ENCODE results near the gene FOXO3.

The FOXO3 gene

GRCh38 chr6:108707328-108707976 is 146.7 kb downstream of the FOXO3 start:
- TF ChIP-seq CTCF (conservative IDR thresholded peaks at IDR 0.05; ENCODE audit: low read depth), result no peak
- H3K27ac ChIP-seq, result no peak overlapping the region
- POLR2A ChIA-PET (ENCODE audit: low non-redundant PET), result no interaction called here
- CTCF ChIA-PET, result no interaction called here
- no peak for DNase-seq (ENCODE audit: low spot score)

DNA sequence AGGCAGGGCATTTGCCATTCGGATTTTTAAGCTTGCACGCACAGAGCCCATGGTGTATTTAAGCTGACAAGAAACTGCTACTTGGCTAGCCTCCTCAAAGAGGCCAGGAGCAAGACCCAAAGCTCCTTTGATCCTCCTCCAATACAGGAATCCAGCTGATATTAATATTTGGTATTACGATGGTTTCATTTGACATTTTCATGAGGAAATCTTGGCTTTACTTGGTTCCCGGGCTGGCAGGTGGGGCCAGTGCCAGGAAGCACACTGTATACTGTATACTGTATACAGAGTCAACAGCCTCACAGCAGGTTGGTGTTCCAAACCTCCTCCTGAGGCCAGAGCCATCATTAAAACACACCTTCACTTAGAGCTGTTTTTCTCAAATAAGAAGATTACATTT is 149.3 kb downstream of the FOXO3 start:
- ChIA-PET POLR2A (ENCODE audit: low non-redundant PET) (interaction anchor here (0.6 kb wide), 1 partner anchor 8 kb away, joined by 3 read pairs; no protein-coding TSS in a partner anchor), CTCF (interaction anchor here (0.6 kb wide), 1 partner anchor 493 kb away, joined by 3 read pairs; no protein-coding TSS in a partner anchor)
- H3K27ac ChIP-seq, result no peak overlapping the region
- no peak for DNase-seq (ENCODE audit: low spot score)
- no peak for TF ChIP-seq CTCF (conservative IDR thresholded peaks at IDR 0.05; ENCODE audit: low read depth)

DNA sequence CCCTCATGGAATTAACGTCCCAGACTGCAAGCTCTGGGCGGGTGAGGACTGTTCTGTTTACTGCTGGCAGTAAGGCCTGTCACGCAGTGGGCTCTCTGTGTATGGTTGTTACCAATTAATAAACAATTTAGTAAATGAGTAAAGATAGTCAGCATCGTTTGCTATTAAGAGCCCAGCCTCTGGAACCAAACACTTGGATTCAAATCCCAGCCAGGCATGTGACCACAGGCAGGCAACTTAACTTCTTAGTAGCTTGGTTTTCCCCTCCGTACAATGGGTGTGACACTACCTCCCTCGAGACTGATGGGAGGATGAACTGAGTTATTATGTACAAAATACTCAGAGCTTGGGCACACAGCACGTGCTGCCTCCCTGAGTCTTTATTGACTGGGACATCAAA is 149.8 kb downstream of the FOXO3 start:
- DNase-seq (ENCODE audit: low spot score), result no peak
- ChIA-PET POLR2A (ENCODE audit: low non-redundant PET) (interaction anchor here (0.6 kb wide), 1 partner anchor 8 kb away, joined by 3 read pairs; no protein-coding TSS in a partner anchor), CTCF (interaction anchor here (0.6 kb wide), 1 partner anchor 493 kb away, joined by 3 read pairs; no protein-coding TSS in a partner anchor)
- TF ChIP-seq CTCF (conservative IDR thresholded peaks at IDR 0.05; ENCODE audit: low read depth), result no peak
- H3K27ac ChIP-seq, result no peak overlapping the region

DNA sequence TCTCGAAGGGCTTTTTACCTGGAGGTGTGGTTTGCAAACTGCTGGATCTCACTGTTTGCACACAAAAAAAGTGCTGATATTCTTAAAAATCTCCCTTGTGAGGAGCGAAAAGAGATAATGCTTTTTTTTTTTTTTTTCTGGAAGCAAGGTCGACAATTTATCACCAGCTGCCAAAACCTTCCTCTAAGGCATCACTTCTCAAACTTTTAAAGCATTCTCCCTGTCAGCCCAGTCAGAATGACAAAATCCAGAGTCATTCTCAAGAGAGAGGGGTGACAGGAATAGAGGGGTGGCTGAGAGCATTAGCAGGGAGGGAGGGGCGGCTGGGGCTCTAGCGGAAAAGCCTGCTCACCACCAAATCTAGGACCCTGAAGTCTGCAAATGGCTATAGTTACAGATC is 150.4 kb downstream of the FOXO3 start:
- POLR2A ChIA-PET (ENCODE audit: low non-redundant PET), result no interaction called here
- TF ChIP-seq CTCF (conservative IDR thresholded peaks at IDR 0.05; ENCODE audit: low read depth), result no peak

DNA sequence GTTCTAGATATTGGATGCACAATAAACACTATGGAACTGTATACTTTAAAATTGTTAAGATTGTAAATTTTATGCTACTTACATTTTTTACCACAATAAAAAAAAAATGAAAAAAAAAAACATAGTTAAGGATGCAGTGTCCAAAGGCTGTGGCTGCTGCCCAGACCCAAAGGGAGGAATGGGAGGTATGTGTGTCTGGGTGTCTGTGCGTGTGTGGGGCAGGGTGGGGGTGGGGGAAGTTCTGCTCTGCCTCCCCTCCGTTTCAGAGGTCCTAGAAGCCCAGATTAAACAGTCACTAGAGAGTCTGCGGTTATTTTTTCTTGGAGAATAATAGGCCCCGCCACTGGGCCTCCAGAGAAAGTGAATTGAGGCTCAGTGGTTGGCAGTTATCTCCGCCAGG is 151.1 kb downstream of the FOXO3 start:
- no peak overlapping the region for H3K27ac ChIP-seq
- no peak for DNase-seq (ENCODE audit: low spot score)
- ChIA-PET CTCF (interaction anchor here (0.7 kb wide), 1 partner anchor 124 kb away, joined by 8 read pairs; no protein-coding TSS in a partner anchor), POLR2A (ENCODE audit: low non-redundant PET) (no interaction called here)
- TF ChIP-seq CTCF (conservative IDR thresholded peaks at IDR 0.05; ENCODE audit: low read depth), result no peak

More for the DNA sequence above, 150.4 kb downstream of the FOXO3 start:
- CTCF ChIA-PET, result no interaction called here
- no peak for DNase-seq (ENCODE audit: low spot score)
- H3K27ac ChIP-seq, result no peak overlapping the region

DNA sequence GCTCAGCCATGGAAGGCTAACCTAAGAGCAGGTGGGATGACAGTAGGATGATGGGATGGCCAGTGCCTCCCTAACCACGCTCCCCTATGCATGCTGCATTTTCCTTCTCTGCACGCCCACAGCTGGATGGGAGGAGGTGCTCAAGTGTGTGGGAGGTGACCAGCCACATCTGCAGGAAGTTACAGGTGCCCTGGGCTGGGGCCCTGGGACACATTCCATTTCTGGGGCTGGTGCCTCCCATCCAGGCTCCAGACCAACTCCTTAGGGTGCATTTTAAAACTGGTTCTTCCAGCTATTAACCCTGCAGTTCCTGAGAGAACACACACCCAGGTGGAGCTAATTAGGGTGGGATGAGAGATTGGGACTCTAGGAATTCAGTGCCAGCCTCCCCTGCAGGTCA is 152.2 kb downstream of the FOXO3 start:
- no peak for TF ChIP-seq CTCF (conservative IDR thresholded peaks at IDR 0.05; ENCODE audit: low read depth)
- no peak for DNase-seq (ENCODE audit: low spot score)
- ChIA-PET POLR2A (ENCODE audit: low non-redundant PET) (no interaction called here), CTCF (interaction anchor here (0.8 kb wide), 1 partner anchor 141 kb away, joined by 4 read pairs; no protein-coding TSS in a partner anchor)
- no peak overlapping the region for H3K27ac ChIP-seq
